ENCODE data around the gene S100A6. TPM values are rescaled to one million over a fixed set of nuclear protein-coding genes. Genes with fewer than 3 reads are reported as not detected.

The S100A6 gene
- total RNA-seq, 1 donor = 1,303 TPM

DNA sequence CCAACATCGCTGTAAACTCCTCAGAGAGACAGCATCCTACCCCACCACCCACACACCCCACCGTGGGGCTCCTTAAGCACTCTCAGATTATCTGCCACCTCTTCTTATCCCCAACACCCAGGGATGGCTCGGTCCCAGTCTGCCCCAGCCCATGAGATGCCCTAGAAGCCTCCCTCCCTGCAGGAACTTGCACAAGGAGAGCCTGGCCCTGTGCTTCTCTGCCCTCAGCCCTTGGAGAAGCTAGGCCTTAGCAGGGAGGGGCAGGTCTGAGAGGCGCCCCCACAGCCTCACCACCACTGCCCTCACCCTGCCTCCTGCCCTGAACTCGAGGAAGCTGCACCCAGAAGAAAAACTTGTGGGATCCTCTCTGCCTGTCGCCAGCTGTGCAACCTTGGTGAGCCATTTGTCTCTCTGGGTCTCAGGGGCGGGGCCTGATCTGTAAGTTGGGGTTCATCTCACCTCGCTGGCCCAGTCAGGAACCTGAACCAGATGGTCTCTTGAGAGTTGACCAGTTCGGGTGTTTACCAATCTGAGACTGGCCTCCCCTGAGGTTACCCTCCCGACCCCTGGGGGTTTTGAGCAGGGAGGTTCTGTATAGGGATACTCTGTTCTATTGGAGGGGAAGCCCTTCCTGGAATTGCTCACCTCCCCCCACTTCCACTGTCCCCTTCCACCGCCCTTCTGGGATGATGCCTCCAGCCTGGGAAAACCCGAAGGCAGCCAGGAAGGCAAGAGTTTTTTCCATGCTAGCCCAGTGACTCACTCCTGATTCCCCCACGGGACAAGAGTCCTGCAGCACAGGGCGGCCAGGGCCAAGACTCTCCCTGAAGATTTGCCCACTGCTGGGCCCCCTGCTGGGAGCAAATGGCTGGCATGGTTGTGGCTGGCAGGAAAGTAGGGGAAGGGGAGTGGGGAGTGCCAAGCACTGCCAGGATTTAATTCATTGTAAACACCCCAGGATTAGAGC is 13.2 kb upstream of the S100A6 start, which contains the start of gene S100A3:
Gene S100A3, minus strand, starts transcription at position 537 of the 967 bp plus-strand sequence. CDS start 773 bp downstream, outside the sequence.
- DNase-seq (ENCODE audit: low read depth) = peak; percentile 93
- no peak within 1 kb of the TSS for H3K4me3 ChIP-seq (ENCODE audit: low read depth, low read length)
- TF ChIP-seq, protein P1, sequence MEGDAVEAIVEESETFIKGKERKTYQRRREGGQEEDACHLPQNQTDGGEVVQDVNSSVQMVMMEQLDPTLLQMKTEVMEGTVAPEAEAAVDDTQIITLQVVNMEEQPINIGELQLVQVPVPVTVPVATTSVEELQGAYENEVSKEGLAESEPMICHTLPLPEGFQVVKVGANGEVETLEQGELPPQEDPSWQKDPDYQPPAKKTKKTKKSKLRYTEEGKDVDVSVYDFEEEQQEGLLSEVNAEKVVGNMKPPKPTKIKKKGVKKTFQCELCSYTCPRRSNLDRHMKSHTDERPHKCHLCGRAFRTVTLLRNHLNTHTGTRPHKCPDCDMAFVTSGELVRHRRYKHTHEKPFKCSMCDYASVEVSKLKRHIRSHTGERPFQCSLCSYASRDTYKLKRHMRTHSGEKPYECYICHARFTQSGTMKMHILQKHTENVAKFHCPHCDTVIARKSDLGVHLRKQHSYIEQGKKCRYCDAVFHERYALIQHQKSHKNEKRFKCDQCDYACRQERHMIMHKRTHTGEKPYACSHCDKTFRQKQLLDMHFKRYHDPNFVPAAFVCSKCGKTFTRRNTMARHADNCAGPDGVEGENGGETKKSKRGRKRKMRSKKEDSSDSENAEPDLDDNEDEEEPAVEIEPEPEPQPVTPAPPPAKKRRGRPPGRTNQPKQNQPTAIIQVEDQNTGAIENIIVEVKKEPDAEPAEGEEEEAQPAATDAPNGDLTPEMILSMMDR (IDR thresholded peaks at IDR 0.05; ENCODE audit: insufficient read depth, low read length) = peak; percentile 47

DNA sequence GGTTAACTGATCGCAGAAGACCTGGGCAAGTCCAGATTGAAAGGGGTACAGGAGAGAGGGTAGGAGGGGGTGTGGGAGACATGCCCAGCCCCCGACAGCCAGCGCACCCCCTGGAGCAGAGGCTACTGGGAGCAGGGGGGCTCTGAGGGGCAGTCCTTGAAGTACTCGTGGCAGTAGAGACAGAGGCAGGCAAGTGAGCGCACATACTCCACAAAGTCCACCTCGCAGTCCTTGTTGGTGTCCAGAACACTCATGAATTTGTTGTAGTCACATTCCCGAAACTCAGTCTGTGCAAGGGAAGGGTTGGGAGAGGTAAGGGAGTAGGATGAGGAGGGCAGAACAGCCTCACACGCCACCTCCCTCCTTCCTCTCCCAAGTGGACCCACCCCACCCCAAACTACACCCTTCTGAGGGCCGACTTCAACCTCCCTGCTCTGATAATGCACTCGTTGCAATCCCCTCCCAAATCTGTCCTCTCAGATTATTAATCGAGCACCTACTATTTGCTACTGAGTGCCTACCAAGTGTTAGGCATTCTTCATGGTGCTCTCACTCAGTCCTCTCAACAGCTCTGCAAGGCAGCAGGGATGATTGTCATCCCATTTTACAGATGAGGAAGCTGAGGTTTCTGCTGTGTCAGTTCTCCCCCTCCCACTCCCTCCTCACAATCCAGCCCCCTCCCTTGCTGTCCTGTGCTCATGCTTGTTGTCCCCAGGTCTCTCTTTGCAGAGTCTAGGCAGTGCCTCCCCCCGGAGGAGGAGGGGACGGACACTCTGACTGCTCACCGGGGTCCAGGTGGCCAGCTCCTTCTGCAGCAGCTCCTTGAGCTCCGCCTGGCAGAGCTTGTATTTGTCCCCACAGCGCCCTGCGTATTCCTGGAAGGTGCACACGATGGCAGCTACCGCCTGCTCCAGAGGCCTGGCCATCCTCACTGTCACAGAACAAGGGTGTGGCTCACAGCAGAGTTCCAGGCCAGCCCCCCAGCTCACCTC is 12.1 kb upstream of the S100A6 start:
- H3K4me3 ChIP-seq (ENCODE audit: low read depth, low read length) = no peak overlapping the region
- DNase-seq (ENCODE audit: low read depth) = no peak
- TF ChIP-seq, protein P1 (IDR thresholded peaks at IDR 0.05; ENCODE audit: insufficient read depth, low read length) = no peak

DNA sequence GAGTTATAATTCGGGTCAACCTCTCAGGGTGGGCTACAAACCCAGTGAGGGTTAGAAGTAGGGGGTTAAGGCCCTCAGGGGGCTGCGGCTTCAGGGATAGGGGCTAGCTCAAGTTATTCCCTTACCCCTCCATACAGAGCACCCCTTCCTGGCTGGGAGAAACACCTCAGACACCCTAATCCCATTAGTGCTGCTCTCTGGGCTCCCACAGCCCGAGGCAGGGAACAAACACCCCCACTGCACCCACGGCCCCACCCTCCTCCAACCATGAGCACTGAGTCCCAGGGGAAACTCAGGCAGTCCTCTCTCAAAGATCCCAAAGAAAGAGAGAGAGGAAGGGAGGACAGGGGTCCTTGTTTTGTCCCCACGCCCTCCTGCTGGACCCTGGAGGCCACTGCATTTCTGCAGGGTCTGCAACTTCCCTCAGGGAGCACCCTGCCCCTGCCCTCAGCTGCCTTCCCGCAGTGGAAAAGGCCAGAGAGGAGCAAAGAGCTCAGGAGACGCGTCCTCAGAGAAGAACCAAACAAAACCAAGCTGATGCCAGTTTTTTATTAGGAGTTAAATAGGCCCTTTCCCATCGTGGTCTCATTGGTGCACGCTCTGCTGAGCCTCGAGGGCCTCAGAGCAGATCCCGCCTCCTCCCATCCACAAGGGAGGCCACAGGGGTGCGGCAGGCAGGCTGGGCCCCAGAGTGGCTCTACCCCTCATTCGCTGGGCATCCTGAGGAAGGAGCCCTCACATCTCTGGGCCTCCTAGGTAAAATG is 11.2 kb upstream of the S100A6 start:
- DNase-seq (ENCODE audit: low read depth) = no peak
- H3K4me3 ChIP-seq (ENCODE audit: low read depth, low read length) = peak overlapping the region; percentile 18

DNA sequence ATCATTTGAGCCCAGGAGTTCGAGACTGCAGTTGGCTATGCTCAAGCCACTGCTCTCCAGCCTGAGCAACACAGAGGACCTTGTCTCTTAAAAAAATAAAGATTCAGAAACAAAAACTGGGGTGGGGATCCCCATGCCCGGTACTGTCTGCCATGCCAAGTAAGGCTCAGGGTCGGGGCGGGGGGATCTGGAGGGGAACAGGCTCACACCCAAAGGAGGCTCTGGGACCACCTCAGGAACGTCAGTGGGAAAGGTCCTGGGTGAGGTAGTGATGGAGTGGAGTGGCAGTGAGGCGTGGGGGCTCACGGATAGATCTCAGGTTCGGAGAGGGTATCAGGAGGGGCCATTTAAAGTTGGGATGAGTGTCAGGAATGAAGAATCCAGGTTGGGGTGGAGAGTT is 10.6 kb upstream of the S100A6 start:
- TF ChIP-seq, protein P1 (IDR thresholded peaks at IDR 0.05; ENCODE audit: insufficient read depth, low read length) = no peak
- H3K4me3 ChIP-seq (ENCODE audit: low read depth, low read length) = peak overlapping the region; percentile 65
- no peak for DNase-seq (ENCODE audit: low read depth)

More for the DNA sequence above, 11.2 kb upstream of the S100A6 start:
- TF ChIP-seq, protein P1 (IDR thresholded peaks at IDR 0.05; ENCODE audit: insufficient read depth, low read length) = peak; percentile 12

DNA sequence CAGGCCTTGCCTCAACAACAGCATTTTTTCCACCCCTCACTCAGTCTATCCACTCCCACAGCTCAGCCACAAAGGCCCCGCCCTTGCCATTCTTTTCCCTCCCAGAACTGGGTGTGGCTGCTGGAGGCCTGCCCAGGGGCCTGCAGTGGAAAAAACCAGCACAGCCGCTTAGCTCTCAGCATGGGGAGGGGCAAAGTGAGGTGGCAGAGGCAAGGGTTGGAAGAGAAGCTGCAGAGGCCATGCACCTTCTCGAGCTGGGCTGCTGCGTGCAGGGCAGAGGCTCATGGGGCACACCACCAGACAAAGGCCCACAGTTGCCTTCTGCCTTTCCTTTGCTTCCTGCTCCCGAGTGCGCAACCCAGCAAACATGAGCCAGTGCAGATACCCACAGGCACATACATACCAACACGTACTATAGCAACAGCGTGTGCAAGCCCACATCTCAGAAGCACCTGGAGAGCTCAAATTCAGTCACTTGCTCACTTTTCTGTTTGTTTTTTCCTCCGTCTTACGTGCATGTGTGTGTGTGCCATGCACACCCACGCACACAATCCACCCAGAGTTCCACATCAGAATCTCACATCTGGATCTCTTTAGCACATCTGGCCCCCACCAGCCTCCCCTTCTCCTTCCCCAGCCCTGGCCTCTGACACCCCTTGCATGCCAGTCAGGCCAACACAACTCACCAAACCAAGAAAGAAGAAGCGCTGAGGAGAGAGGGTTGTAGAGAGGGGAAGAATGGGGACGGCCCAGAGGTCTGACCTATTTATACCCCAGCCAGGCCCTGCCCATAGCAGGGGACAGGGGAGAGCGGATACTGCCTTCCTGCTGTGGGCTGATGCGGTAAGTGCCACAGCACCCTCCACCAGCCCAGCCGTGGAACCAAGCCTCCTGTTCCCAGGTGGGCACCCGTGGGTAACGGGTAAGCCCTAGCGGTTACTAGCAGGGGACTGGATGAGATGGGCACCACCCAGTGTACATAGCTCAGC is 9.6 kb upstream of the S100A6 start, which contains the start of gene S100A4:
Gene S100A4, minus strand, starts transcription at position 740 of the 989 bp plus-strand sequence. CDS start 1,012 bp downstream, outside the sequence.
- DNase-seq (ENCODE audit: low read depth) = peak; percentile 96
- peak within 1 kb of the TSS; percentile 65 for H3K4me3 ChIP-seq (ENCODE audit: low read depth, low read length)
- TF ChIP-seq, protein P1 (IDR thresholded peaks at IDR 0.05; ENCODE audit: insufficient read depth, low read length) = no peak
